WTC11 (cell line): ENCODE results near the gene RAB11FIP3. TPM values are rescaled to one million over a fixed set of nuclear protein-coding genes. Genes with fewer than 3 reads are reported as not detected.
A peak's percentile ranks its signal among the peaks of the same experiment; 100 is the strongest.

Source experiments
- ATAC-seq: fragments of 200-7000 bp; cut with Tn5 transposase; 2 replicates; pipeline ENCODE4 v1.10.0; 2021; ENCODE audit warnings: mild to moderate bottlenecking, moderate library complexity
- CTCF ChIA-PET: fragments of 300-600 bp; sonication (Branson Sonifier 250); formaldehyde crosslinking; loops from one replicate; lab custom pipeline; 2021; ENCODE audit warnings: antibody characterized with exemption; lab: Charles Lee
- POLR2A ChIA-PET: fragments of 350-600 bp; sonication (Branson Sonifier 250); formaldehyde crosslinking; loops from one replicate; lab custom pipeline; 2021; ENCODE audit warnings: antibody characterized with exemption; lab: Charles Lee
- DNase-seq: peaks from one replicate; pipeline ENCODE4 v3.0.0; 2021; ENCODE audit warnings: low spot score
- H3K27ac Mint-ChIP-seq: 2 replicates; pipeline ENCODE4 v1.8.0; 2021; ENCODE audit warnings: mixed read lengths
- H3K27me3 Mint-ChIP-seq: 2 replicates; pipeline ENCODE4 v1.8.0; 2021; ENCODE audit warnings: low read depth, mild to moderate bottlenecking, moderate library complexity, mixed read lengths
- H3K36me3 Mint-ChIP-seq: 2 replicates; pipeline ENCODE4 v1.8.0; 2021; ENCODE audit warnings: mixed read lengths
- H3K4me1 Mint-ChIP-seq: 2 replicates; pipeline ENCODE4 v1.8.0; 2022; ENCODE audit warnings: mixed read lengths
- H3K4me3 Mint-ChIP-seq: 2 replicates; pipeline ENCODE4 v1.8.0; 2021; ENCODE audit warnings: mild to moderate bottlenecking, moderate library complexity, mixed read lengths
- H3K9me3 Mint-ChIP-seq: 2 replicates; pipeline ENCODE4 v1.8.0; 2021; ENCODE audit warnings: mixed read lengths
- ATF1 ChIP-seq: sonication (generic); formaldehyde crosslinking; IDR thresholded peaks from 2 replicates; pipeline ENCODE4 v1.8.1; 2023; ENCODE audit warnings: mild to moderate bottlenecking, moderate library complexity, missing genetic modification reagents
- CREM ChIP-seq: sonication (generic); formaldehyde crosslinking; IDR thresholded peaks from 2 replicates; pipeline ENCODE4 v1.8.1; 2022; ENCODE audit warnings: mild to moderate bottlenecking, missing genetic modification reagents, moderate library complexity
- ESRRA ChIP-seq: sonication (generic); formaldehyde crosslinking; IDR thresholded peaks from 2 replicates; pipeline ENCODE4 v1.8.1; 2022; ENCODE audit warnings: mild to moderate bottlenecking, missing genetic modification reagents, borderline replicate concordance
- FOXJ3 ChIP-seq: sonication (generic); formaldehyde crosslinking; IDR thresholded peaks from 2 replicates; pipeline ENCODE4 v1.9.0; 2021; ENCODE audit warnings: missing genetic modification reagents, mild to moderate bottlenecking, borderline replicate concordance
- GABPB1 ChIP-seq: sonication (generic); formaldehyde crosslinking; IDR thresholded peaks from 2 replicates; pipeline ENCODE4 v1.8.1; 2023; ENCODE audit warnings: mild to moderate bottlenecking, missing genetic modification reagents
- JUN ChIP-seq: sonication (generic); formaldehyde crosslinking; IDR thresholded peaks from 2 replicates; pipeline ENCODE4 v1.8.0; 2023; ENCODE audit warnings: mild to moderate bottlenecking, missing genetic modification reagents
- NFATC4 ChIP-seq: fragments of 250-450 bp; sonication (Bioruptor Pico); IDR thresholded peaks from 2 replicates; pipeline ENCODE4 v1.9.0; 2021; ENCODE audit warnings: mild to moderate bottlenecking
- NR1H2 ChIP-seq: sonication (generic); formaldehyde crosslinking; IDR thresholded peaks from 2 replicates; pipeline ENCODE4 v1.9.0; 2021; ENCODE audit warnings: mild to moderate bottlenecking, moderate library complexity, missing genetic modification reagents
- RELA ChIP-seq: sonication (generic); formaldehyde crosslinking; IDR thresholded peaks from 2 replicates; pipeline ENCODE4 v1.8.1; 2022; ENCODE audit warnings: missing genetic modification reagents, mild to moderate bottlenecking, borderline replicate concordance
- SMAD4 ChIP-seq: sonication (generic); formaldehyde crosslinking; IDR thresholded peaks from 2 replicates; pipeline ENCODE4 v1.8.0; 2022; ENCODE audit warnings: mild to moderate bottlenecking, missing genetic modification reagents
- TCF7 ChIP-seq: sonication (generic); formaldehyde crosslinking; IDR thresholded peaks from 2 replicates; pipeline ENCODE4 v1.8.0; 2022; ENCODE audit warnings: mild to moderate bottlenecking, low read depth, missing genetic modification reagents, moderate library complexity
- TEAD1 ChIP-seq: sonication (generic); formaldehyde crosslinking; IDR thresholded peaks from 2 replicates; pipeline ENCODE4 v1.8.0; 2022; ENCODE audit warnings: mild to moderate bottlenecking, missing genetic modification reagents
- TEAD4 ChIP-seq: sonication (generic); formaldehyde crosslinking; IDR thresholded peaks from 2 replicates; pipeline ENCODE4 v1.8.0; 2022; ENCODE audit warnings: mild to moderate bottlenecking, missing genetic modification reagents
- ZBTB21 ChIP-seq: sonication (generic); formaldehyde crosslinking; IDR thresholded peaks from 2 replicates; pipeline ENCODE4 v1.8.1; 2023; ENCODE audit warnings: mild to moderate bottlenecking, missing genetic modification reagents, borderline replicate concordance
- ZNF138 ChIP-seq: sonication (generic); formaldehyde crosslinking; conservative IDR thresholded peaks from 2 replicates; pipeline ENCODE4 v1.8.1; 2022; ENCODE audit warnings: mild to moderate bottlenecking, moderate library complexity, missing genetic modification reagents
- ZNF263 ChIP-seq: sonication (generic); formaldehyde crosslinking; IDR thresholded peaks from 2 replicates; pipeline ENCODE4 v1.8.1; 2022; ENCODE audit warnings: low read depth, mild to moderate bottlenecking, moderate library complexity, missing genetic modification reagents
- total RNA-seq: library from RNA; stranded (reverse); gene quantifications from 3 replicates; pipeline ENCODE4 v1.2.3, GENCODE V29; 2021
- TF ChIP-seq, protein P1 (sequence below): fragments of 250-450 bp; sonication (Bioruptor Pico); IDR thresholded peaks from 2 replicates; pipeline ENCODE4 v2.1.2; 2022; ENCODE audit warnings: mild to moderate bottlenecking, moderate library complexity
- TF ChIP-seq, protein P2 (sequence below): fragments of 250-450 bp; sonication (Bioruptor Pico); IDR thresholded peaks from 2 replicates; pipeline ENCODE4 v1.9.0; 2021; ENCODE audit warnings: mild to moderate bottlenecking, borderline replicate concordance

Gene RAB11FIP3
- total RNA-seq, 1 experiment from 2014 or later: 38.6 TPM

DNA sequence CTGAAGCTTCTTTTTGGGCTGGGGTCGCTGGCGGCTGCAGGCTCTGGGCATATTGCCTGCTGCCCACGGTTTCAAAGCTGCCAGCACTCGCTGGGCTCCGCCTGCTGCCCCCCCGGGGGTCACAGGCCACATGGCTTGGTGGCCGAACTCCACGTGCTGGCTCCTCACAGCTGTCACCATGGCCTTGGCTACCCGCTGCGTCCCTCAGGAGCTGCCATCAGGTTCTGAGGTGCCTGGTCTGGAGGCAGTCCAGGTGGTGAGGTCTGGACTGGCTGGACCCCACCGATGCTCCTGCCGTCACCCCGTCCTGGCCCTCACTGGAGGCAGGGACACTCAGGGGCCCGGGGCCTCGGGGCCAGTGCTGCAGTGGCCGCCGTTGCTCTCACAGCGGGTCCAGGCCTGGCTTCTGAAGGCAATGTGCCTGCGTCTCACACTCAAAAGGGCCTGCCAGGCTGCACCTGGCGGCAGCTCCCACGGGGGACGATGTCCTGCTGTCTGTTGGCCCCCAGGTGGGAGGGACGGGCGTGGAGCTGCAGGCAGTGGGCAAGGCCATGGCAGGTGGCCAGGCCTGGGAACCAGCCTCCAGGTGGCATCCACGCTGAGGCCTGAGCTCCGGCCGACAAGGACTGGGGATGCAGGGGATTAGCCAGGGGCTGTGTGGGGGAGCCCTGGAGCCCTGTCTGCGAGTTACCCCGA, 115.3 kb downstream of the RAB11FIP3 start (continued):
- TF ChIP-seq JUN (CRISPR knock-in tag): no peak

DNA sequence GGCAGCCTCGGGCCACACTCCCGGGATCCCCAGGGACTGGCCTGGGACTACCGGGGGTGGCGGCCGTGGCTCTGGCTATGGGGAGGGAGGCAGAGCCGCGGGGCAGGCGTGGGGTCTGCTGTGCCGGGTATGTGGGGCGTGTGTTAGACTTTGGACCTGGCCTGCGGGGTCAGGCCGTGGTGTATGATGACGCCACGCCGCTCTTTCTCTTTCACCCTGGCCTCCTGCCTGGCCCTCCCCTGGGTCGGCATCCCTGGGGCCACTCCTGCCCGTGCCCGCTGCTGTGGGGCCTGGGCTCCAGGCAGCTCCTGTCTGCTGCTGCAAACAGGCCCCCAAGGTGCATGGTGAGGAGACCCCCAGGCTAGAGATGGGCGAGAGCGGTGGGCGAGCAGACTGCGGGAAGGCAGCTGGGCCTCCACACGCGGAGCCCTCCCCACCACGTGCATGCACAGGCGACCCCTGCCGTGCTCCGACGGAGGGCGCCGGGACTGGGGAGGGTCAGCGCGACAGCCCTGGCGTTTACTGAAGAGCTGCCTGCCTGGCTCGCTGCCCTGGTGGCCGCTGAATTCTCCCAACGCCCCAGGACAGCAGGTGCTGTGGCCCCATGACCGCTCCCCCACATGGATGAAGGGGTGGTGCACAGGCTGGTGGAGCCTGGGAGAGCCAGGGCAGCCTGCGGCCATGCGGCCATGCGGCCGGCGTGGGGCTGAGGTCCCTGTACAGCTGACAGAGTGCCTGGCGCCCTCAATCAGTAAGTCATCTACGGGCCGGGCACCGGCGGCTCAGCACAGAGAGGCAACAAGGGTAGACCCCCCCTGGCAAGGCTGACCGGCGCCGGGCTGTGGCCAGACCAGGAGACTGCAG, 118.1 kb downstream of the RAB11FIP3 start:
- Mint-ChIP-seq H3K9me3 (no peaks in the 10 kb centered on the region), H3K36me3 (no peaks in the 10 kb centered on the region), H3K27me3 (no peaks in the 10 kb centered on the region), H3K4me3 (no peak overlapping the region), H3K27ac (no peak overlapping the region), H3K4me1 (no peaks in the 10 kb centered on the region)
- POLR2A ChIA-PET: no interaction called here
- CTCF ChIA-PET: interaction anchor here (0.7 to 1.8 kb wide), 7 partner anchors 15 to 132 kb away, joined by 3 to 8 read pairs (median 4); partner anchors contain the start of gene RHBDL1
- no peak for ATAC-seq
- no peak for DNase-seq
- TF ChIP-seq GABPB1 (CRISPR knock-in tag) (peak; percentile 42; the same call in 1 of the 2 replicates), FOXJ3 (no peak), NR1H2 (CRISPR knock-in tag) (no peak)
- TF ChIP-seq, protein P1, sequence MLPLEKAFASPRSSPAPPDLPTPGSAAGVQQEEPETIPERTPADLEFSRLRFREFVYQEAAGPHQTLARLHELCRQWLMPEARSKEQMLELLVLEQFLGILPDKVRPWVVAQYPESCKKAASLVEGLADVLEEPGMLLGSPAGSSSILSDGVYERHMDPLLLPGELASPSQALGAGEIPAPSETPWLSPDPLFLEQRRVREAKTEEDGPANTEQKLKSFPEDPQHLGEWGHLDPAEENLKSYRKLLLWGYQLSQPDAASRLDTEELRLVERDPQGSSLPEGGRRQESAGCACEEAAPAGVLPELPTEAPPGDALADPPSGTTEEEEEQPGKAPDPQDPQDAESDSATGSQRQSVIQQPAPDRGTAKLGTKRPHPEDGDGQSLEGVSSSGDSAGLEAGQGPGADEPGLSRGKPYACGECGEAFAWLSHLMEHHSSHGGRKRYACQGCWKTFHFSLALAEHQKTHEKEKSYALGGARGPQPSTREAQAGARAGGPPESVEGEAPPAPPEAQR: no peak

DNA sequence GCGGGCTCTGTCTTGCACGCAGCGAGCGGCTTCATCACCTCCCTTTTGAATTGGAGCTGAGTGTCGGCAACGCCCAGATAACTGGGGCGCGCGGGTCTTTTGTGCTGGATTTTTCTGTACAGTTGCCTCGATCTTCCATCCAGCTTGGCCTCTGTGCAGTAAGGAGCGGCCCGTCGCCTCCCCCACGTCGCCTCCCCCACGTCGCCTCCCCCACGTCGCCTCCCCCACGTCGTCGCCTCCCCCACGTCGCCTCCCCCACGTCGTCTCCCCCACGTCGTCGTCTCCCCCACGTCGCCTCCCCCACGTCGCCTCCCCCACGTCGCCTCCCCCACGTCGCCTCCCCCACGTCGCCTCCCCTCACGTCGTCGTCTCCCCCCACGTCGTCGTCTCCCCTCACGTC, 119.1 kb downstream of the RAB11FIP3 start:
- no peak for ATAC-seq
- Mint-ChIP-seq H3K9me3 (no peaks in the 10 kb centered on the region), H3K36me3 (no peaks in the 10 kb centered on the region)
- CTCF ChIA-PET: interaction anchor here (1.7 kb wide), 1 partner anchor 56 kb away, joined by 6 read pairs; no protein-coding TSS in a partner anchor
- POLR2A ChIA-PET: no interaction called here
- TF ChIP-seq CREM (CRISPR knock-in tag): no peak
- TF ChIP-seq ZBTB21 (CRISPR knock-in tag): no peak
- TF ChIP-seq NFATC4 (CRISPR knock-in tag): no peak
- TF ChIP-seq FOXJ3: no peak
- TF ChIP-seq, protein P1: no peak
- TF ChIP-seq RELA (CRISPR knock-in tag): no peak
- TF ChIP-seq TEAD4 (CRISPR knock-in tag): no peak
- no peak for TF ChIP-seq ZNF138
- TF ChIP-seq ESRRA: no peak
- TF ChIP-seq, all 79 proteins: peak for 0
- DNase-seq: no peak
- no peaks in the 10 kb centered on the region for H3K27me3 Mint-ChIP-seq
- H3K27ac Mint-ChIP-seq: no peak overlapping the region
- no peaks in the 10 kb centered on the region for H3K4me1 Mint-ChIP-seq
- H3K4me3 Mint-ChIP-seq: no peak overlapping the region

DNA sequence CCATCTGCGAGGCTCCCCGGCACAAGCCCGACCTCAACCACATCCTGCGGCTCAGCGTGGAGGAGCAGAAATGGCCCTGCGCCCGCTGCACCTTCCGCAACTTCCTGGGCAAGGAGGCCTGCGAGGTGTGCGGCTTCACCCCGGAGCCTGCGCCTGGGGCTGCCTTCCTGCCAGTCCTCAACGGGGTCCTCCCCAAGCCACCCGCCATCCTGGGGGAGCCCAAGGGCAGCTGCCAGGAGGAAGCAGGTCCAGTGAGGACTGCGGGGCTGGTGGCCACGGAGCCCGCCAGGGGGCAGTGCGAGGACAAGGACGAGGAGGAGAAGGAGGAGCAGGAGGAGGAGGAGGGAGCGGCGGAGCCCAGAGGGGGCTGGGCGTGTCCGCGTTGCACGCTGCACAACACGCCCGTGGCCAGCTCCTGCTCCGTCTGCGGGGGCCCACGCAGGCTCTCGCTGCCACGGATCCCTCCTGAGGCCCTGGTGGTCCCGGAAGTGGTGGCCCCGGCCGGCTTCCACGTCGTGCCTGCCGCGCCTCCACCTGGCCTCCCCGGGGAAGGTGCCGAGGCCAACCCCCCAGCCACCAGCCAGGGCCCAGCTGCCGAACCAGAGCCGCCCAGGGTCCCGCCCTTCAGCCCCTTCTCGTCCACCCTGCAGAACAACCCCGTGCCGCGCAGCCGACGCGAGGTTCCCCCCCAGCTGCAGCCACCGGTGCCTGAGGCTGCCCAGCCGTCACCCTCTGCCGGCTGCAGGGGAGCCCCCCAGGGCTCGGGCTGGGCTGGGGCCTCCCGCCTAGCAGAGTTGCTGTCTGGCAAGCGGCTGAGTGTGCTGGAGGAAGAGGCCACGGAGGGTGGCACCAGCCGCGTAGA, 121.7 kb downstream of the RAB11FIP3 start:
- ATAC-seq (peak; percentile 59), DNase-seq (peak; percentile 88)
- no peaks in the 10 kb centered on the region for H3K27me3 Mint-ChIP-seq
- no peaks in the 10 kb centered on the region for H3K9me3 Mint-ChIP-seq
- no peaks in the 10 kb centered on the region for H3K4me1 Mint-ChIP-seq
- no peaks in the 10 kb centered on the region for H3K36me3 Mint-ChIP-seq
- H3K27ac Mint-ChIP-seq: no peak overlapping the region
- ChIA-PET CTCF (interaction anchor here (0.9 to 2.2 kb wide), 8 partner anchors 12 to 238 kb away, joined by 3 to 11 read pairs (median 5); partner anchors contain the start of gene NHLRC4), POLR2A (no interaction called here)
- H3K4me3 Mint-ChIP-seq: no peak overlapping the region
- TF ChIP-seq GABPB1 (CRISPR knock-in tag): no peak
- no peak for TF ChIP-seq SMAD4
- peak; percentile 92 for TF ChIP-seq ZNF263 (CRISPR knock-in tag)
- no peak for TF ChIP-seq NR1H2 (CRISPR knock-in tag)
- TF ChIP-seq TCF7 (CRISPR knock-in tag): no peak
- TF ChIP-seq, protein P1: no peak
- no peak for TF ChIP-seq ATF1 (CRISPR knock-in tag)
- no peak for TF ChIP-seq TEAD1 (CRISPR knock-in tag)
- TF ChIP-seq, protein P2, sequence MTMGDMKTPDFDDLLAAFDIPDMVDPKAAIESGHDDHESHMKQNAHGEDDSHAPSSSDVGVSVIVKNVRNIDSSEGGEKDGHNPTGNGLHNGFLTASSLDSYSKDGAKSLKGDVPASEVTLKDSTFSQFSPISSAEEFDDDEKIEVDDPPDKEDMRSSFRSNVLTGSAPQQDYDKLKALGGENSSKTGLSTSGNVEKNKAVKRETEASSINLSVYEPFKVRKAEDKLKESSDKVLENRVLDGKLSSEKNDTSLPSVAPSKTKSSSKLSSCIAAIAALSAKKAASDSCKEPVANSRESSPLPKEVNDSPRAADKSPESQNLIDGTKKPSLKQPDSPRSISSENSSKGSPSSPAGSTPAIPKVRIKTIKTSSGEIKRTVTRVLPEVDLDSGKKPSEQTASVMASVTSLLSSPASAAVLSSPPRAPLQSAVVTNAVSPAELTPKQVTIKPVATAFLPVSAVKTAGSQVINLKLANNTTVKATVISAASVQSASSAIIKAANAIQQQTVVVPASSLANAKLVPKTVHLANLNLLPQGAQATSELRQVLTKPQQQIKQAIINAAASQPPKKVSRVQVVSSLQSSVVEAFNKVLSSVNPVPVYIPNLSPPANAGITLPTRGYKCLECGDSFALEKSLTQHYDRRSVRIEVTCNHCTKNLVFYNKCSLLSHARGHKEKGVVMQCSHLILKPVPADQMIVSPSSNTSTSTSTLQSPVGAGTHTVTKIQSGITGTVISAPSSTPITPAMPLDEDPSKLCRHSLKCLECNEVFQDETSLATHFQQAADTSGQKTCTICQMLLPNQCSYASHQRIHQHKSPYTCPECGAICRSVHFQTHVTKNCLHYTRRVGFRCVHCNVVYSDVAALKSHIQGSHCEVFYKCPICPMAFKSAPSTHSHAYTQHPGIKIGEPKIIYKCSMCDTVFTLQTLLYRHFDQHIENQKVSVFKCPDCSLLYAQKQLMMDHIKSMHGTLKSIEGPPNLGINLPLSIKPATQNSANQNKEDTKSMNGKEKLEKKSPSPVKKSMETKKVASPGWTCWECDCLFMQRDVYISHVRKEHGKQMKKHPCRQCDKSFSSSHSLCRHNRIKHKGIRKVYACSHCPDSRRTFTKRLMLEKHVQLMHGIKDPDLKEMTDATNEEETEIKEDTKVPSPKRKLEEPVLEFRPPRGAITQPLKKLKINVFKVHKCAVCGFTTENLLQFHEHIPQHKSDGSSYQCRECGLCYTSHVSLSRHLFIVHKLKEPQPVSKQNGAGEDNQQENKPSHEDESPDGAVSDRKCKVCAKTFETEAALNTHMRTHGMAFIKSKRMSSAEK: no peak
